GM18520 (cell line): ENCODE measurements around the gene KLHL15.
"Not testable (repeated sequence)": the region's sequence is repeated elsewhere in the genome, so short reads cannot be mapped to it uniquely, and the experiment has no call there.

Source experiments
- ATAC-seq: cut with Tn5 transposase; IDR thresholded peaks from one replicate; pipeline ENCODE4 v1.9.1; 2021; ENCODE audit not compliant: unreplicated experiment

The KLHL15 gene

GRCh38 chrX:24019448-24019847, 7.5 kb downstream of the KLHL15 start:
- ATAC-seq: no peak

DNA sequence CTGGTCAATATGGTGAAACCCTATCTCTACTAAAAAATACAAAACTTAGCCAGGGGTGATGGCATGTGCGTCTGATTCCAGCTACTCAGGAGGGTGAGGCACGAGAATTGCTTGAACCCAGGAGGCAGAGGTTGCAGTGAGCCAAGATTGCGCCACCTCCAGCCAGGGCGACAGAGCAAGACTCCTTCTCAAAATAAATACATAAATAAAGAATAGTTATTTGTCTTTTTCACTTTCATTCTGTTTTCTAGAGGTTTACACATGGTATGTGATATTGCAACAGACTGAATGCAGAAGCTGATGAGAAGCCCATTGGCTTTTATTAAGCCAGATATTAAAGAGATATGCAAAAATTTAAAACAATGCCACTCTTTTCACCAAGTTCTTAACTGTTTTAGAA, 8.2 kb downstream of the KLHL15 start:
- ATAC-seq: no peak

GRCh38 chrX:24017674-24018073, 9.3 kb downstream of the KLHL15 start:
- ATAC-seq: no peak

DNA sequence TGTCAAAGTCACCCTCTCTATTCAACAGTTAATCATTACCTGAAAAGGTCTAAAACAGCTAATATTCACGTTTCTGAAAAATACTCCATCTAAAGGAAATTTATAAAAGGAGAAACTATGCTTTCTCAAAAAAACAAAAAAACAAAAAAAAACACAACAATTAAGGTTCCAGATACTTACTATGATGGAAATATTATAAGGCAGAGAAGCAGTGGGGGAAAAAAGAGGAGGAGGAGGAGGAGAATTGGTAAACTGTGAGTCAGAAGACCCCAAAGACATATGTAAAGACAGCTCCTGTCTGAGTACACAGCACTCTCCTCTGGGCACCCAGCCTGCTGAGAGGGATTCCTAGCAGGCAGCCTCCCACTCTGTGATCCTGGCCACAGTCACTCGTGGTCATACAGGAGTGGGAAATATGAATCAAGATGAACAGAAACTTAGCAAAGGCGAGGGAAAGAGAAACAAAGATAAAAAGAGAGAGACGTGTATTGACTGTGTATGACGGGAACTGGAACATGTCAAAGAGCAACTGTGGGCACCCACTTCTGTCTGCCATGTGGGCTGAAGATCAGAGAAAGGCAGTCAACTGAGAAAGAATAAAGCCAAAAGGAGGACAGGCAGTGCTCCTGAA, 12.5 kb downstream of the KLHL15 start:
- peak; percentile 51 for ATAC-seq

DNA sequence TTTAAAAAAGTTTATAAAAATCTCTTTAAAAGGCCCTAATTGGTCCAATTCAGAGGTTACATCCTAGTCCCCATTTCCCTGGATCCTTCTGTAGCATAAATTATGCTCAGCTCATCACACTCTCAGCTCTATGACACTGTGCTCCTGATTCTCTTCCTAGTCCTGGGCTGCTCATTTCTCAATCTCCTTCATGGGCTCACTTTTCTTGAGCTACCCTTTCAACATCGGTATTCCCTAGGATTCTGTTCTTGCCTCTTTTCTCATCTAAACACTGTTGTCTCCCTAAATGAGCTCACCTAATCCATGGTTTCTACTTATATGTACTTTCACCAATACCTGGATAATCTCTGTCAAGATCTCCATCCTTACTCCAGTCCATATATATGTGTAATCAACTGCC, 14.7 kb downstream of the KLHL15 start:
- ATAC-seq: no peak

- ATAC-seq: no peak
Measured at GRCh38 chrX:24005867-24006266, 21.1 kb downstream of the KLHL15 start.

DNA sequence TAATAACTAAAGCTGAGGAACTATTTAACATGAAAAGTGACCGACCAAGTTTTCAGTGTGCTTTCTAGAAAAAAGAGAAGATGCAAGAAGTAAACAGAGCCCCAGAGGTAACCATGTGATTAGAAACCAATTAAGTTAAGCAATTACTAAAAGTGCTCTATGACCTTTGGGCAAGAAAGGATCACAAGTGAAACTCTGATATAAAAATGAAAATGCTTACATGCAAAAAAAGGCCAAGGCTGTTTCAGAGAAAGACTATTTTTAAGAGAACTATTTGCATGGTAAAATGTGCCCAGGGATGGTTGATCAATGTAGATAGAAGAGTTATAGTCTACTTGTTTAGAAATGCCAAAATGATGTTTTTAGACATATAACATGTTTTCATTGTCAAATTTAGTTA, 22.0 kb downstream of the KLHL15 start:
- no peak for ATAC-seq

- no peak for ATAC-seq
Measured at GRCh38 chrX:24002792-24003191, 24.2 kb downstream of the KLHL15 start.

DNA sequence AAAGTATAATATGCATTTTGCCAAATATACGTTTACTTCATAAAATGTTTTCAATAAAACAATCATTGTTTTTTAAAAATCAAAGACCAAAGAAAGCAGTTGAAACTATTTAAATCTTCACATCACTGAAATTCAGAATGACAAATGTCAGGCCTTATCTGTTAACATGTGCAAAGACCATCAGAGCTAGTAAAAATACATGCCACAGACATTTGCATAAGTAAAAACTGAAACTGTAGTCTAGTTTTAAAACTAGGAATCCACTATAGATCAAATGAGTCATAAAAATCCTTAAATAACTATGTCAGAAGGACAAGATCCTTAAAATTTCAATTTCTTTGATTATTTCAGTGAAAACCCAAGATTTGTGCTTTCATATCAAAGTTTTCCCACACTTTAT, 24.8 kb downstream of the KLHL15 start:
- ATAC-seq: no peak

GRCh38 chrX:23999671-24000070, 27.3 kb downstream of the KLHL15 start:
- no peak for ATAC-seq

DNA sequence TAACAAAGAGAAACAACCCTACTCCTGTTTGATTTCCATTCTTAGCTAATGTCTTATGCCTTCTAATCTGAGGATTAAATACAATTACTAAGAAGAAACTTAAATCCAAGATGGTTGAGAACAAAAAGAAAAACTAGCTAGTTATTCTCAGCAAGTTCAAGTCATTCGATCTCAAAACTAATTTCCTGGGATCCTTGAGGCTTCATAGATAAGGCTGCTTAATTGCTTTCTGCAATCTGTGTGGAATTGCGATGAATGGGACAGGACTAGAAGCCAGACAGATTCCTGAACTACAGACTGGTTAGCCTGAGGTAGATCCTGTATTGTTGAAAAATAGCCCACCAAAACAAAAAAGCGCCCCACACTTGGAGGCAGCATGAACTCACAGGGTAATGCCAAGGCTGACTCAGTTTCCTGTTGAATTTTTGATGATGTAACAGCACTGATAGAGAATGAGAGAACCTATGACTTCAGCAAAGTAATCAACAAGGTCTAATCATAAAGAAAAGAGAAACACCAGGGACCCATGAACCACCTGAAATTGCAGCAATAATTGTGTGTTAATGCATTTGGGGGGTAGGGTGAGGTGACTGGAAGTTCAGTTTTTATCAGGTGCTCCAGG, 33.9 kb downstream of the KLHL15 start:
- no peak for ATAC-seq

GRCh38 chrX:23992431-23992830, 34.6 kb downstream of the KLHL15 start:
- ATAC-seq: no peak

DNA sequence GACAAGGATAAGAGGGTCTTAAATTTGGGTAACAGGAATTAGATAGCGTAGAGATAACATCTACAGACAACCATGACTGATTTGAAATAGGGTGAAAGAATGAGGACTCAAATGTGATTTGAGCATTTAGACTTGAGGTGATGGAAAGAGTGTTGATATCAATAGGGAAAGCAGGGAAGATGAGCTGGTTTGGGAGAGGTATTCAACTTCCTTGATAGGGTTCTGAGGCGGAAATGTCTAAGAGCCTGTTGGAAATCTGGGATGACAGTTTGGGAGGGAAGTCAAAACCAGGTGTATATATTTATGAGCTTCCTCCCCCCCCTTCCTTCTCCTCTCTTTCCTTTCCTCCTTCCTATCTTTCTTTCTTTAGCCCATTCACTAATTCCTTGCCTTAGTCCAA, 36.5 kb downstream of the KLHL15 start:
- no peak for ATAC-seq

DNA sequence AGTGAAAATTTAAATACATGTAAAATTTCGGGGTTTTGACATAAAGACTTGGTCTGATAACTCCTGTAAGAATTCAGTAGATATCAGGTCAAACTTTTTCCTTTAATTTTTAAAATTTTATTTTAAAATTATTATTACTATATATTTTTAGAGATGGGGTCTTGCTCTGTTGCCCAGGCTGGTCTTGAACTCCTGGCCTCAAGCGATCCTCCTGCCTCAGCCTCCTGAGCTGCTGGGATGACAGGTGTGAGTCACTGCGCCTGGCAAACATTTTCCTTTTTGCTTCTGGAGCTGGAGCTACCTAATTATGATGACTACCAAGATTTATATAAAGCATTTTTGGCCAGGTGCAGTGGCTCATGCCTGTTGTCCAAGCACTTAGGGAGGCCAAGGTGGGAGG, 37.3 kb downstream of the KLHL15 start:
- ATAC-seq: no peak

DNA sequence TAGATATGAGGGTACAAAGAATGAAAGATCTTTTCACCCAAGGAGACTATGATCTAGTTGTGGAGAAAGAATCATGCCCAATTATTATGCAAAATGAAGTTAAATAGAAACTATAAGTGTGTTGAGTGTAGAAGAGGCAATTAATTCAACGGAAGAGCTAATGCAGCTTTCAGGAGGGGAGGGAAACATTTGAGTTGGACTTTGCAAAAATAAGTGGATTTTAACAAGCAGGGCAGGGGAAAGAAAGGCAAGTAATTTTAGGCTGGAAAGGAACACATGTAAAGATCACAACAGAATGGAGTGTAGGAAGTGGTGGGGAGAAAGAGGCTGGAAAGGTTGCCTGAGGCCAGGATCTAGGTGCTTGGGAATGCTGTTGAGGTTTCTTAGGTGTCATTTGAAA, 44.1 kb downstream of the KLHL15 start:
- no peak for ATAC-seq

GRCh38 chrX:23981711-23982110, 45.3 kb downstream of the KLHL15 start:
- no peak for ATAC-seq

GRCh38 chrX:23981222-23981621, 45.8 kb downstream of the KLHL15 start:
- ATAC-seq: no peak

DNA sequence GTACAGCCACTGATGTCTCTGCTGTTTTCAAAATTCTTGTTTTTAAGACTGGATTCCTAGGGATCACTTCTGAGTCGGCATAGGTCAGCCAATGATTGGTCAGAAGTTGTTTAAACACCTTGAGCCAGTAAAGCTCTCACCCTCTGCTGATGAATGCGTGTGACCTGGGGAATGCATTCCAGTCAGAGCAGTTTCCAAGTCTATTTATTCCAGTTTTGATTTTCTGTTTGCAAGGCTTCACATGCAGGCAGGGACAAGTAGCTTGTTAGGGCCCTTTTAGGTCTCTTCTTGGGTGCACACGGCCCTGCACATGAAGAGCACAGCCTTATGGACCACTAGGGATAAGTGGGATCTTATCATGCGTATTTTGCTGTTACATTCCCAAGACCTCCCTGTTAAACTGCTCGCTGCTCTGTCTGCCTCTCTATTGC, 47.0 kb downstream of the KLHL15 start:
- ATAC-seq: no peak

DNA sequence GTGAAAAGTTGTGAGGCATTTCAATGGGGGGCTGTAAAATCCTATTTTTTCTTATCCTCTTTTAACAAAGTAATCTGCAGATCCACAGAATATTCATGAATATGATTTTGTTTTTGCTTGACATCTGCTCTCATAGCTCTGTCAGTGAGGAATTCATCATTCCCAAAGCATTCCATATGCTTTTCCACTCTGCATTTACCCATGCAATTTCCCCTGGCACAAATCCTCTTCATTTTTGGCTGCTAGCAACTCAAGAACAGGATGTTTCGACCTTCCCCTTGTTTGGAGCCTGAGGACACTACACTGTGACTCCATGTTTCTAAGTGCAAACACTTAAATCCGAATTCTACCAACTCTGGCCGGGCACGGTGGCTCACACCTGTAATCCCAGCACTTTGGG, 48.5 kb downstream of the KLHL15 start:
- no peak for ATAC-seq

DNA sequence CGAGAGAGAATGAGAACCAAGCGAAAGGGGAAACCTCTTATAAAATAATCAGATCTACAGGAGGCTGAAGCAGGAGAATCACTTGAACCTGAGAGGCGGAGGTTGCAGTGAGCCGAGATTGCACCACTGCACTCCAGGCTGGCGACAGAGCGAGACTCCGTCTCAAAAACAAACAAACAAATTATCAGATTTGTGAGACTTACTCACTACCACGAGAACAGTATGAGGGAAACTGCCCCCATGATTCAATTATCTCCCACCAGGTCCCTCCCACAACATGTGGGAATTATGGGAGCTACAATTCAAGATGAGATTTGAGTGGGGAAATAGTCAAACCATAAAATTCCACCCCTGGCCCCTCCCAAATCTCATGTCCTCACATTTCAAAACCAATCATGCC, 61.4 kb downstream of the KLHL15 start:
- ATAC-seq: not testable (repeated sequence)

- no peak for ATAC-seq
Measured at GRCh38 chrX:23964191-23964590, 62.8 kb downstream of the KLHL15 start.

DNA sequence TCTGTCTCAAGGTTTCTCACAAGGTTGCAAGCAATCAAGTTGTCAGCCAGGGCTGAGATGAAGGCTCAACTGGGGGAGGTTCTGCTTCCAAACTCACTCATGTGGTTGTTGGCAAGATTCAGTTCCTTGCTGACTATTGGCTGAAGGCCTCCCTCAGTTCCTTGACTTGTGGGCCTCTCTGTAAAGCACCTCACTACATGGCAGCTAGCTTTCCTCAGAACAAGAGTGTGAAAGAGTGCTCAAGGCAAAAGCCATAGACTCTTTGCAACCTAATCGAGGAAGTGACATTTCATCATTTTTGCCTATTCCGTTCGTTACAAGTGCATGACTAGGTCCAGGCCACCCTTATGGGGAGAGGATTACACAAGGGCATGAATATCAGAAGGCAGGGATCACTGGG, 67.2 kb downstream of the KLHL15 start:
- no peak for ATAC-seq

- ATAC-seq: no peak
Measured at GRCh38 chrX:23954396-23954795, 72.6 kb downstream of the KLHL15 start.
